Activated CD8-positive, alpha-beta memory T cell treated with anti-CD3 and anti-CD28 coated beads for 4 hours (primary cell): ENCODE results near the gene RACK1.

ENCODE experiments used
- DNase-seq, 2 donors: peaks; one replicate each; pipeline ENCODE4 v3.0.0-alpha.2; 2020; ENCODE audit warnings: low read depth in 2 of 2

Gene RACK1

DNA sequence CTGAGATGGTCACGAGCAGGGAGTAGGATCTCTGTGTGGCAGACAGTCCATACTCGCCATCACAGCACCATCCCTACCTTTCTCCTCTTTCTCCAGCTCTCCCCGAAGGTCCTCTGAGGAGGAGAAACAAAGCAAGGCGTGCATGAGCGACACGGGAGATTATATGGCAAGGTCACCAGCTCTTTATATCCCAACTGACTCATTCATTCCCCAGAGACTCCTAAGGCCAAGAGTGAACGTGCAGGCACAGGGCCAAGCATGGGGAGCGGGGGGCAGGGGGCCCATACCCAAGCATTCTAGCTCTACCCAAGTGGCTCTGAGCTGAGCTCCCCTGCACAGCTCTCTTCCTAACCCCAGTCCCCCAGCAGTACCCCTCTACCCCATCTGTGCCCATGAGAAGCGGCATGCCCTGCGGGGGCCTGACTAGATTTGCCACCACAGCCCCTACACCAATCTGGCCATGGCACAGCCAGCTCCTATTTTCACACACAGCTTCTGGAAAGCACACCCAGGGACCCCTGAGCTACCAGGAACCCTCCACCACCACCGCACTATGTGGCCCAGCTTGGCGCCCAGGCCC is 45.5 kb downstream of the RACK1 start:
- no peak for DNase-seq

GRCh38 chr5:181197326-181197951 is 46.3 kb downstream of the RACK1 start:
- DNase-seq, result no peak

GRCh38 chr5:181195249-181195761 is 48.4 kb downstream of the RACK1 start:
- no peak for DNase-seq

DNA sequence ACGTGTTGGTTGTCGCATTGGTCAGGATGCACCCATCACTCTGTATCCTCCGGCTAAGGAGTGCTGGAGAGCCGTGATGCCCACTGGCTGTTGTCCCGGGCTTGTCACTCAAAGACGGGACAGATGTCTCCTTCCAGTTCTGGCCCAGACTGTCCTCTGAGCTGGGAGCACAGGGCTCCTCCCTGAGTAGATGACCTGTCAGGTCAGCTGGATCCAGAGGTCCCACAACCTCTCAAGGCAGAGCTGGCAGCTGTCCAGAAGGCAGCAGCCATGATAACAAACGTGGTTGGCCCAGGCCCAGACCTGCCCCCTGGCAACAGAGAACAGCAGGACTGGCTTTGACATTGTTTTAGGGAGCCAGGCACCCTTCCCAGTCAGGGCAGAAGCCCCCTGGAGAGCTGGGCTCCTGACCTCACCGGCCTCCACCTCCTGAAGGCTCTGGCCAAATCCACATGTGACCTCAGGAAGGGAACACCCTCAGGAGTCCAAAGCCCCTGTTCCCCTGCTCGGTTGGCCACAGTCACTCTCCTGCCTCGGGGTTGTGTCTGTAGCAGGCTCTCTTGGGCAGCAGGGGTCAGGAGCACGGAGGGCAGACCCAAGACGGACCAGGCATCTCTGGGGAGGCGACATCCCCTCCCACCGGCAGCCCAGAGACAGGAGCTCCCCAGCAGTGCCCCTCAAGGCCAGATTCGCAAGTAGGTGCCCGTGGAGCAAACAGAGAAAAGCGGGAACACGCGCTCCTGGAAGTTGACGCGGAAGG is 49.0 kb downstream of the RACK1 start:
- DNase-seq, result no peak

- DNase-seq, result no peak
These were observed 50.0 kb downstream of the RACK1 start for GRCh38 chr5:181193656-181194055.

DNA sequence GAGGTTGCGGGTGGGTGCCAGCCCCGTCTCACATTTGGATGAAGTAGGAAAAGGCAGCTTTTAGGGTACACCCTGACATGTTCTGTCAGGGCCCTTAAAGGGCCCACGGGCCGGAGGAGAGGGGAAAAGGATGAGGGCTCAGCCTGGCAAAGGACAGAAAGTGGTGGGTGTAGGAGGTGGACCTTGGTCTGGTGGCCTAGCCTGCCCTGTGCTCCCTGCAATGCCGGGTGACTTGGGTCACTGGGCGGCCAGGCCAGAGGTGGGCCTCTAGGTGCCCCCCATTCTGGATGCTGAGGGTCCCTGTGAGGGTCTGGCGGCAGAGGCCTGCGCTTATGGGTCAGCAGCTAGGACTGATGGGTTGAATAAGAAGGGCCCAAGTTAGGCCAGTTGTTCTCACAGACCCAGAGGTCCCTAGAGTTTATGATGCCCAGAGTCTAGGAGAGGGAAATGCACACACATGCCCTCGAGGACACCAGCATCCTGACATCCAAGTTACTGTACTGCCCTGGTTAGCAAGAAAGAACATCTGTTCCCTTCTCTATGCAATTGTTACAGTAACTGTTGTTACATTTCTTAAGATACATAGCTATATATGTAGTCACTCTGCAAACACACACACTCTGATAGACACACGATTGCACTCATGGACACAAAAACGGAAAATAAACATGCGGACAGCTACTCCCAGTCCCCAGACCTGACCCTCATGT is 51.2 kb downstream of the RACK1 start:
- DNase-seq, result no peak

DNA sequence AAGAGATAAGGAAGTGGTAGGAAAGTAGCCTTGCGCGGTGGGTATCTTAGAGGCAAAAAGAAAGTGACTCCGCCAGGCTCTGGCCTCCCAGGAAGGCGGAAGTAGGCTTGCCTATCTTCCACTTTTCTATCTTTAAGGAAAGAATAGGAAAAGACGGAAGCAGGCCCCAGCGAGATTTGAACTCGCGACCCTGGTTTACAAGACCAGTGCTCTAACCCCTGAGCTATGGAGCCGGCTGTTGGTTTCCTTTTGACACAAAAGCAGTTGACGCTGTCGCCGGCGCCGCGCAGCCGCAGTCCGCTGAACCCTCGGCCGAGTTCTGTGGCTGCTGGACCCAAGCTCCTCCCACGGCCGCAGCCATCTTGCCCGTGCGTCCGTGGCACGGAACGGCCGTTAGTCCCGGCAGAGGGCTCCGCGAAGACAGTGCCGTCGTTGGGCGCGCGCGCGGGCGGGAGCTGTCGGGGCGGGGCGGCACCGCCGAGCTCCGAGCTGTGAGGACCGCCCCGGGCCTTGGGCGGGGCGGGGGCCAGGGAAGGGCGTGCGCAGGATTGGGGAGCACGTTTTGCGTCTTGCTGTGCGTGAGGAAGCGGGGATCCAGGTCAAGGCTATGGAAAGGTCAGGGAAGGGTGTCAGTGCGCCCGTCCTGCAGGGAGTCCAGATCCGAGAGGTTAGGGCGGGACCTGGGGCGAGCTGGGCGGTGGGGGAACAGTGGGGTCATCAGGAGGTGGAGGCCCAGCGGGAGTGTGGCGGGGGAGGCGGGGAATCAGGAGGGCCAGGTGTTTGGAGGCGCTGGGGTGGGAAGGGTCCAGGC is 52.0 kb downstream of the RACK1 start:
- peak; percentile 87 to 88 for DNase-seq

GRCh38 chr5:181190711-181191525 is 52.8 kb downstream of the RACK1 start:
- DNase-seq, result no peak

- no peak for DNase-seq
These were observed 53.6 kb downstream of the RACK1 start for GRCh38 chr5:181189962-181190710.

DNA sequence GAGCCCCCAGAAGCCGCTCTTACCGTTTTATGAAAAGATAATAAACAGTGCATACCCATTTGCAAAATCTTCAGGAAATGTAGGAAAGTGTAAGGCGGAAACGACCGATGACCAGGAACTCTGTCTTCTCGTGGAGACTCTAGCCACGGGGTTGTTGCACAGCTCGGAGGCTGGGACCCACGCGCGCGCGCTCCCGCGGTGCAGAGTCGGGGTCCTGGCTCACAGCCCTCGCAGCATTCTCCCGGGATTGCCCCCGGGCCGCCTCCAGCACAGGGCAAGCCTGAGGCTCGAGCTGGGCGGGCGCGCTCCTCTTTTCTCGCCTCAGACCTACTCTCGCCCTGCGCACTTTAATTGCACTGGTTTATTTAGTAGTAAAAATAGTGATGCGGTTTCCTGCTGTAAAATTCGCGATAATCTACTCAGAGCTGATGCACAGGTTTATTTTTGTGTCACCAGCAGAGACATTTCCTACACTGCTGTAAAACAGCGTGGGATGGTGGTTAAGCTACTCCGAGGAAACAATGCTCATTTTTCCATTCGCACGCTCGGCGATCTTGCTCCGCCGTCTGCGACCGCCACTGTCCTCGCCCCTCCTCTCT is 54.2 kb downstream of the RACK1 start:
- no peak for DNase-seq

GRCh38 chr5:181188700-181189362 is 54.9 kb downstream of the RACK1 start:
- DNase-seq, result peak; percentile 61 to 64

- DNase-seq, result no peak
These were observed 56.0 kb downstream of the RACK1 start for GRCh38 chr5:181187500-181188213.

DNA sequence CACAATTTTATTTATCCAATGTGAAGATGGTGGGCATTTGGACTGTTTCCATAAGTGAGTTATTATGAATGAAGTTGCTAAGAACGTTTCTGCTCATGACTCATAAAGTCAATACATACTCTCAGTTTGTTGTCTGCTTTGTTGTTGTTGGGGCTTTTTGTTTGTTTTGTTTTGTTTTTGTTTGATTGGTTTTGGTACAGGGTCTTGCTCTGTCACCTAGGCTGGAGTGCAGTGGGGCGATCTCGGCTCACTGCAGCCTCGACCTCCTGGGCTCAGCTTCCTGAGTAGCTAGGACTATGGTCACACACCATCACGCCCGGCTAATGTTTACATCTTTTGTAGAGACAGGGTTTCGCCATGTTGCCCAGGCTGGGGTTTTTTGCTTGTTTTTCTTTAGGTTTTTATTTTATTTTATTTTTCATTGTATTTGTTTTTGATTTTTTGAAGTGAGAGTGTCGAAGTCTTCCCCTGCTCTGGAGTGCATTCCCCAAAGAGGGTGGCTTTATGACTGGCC is 56.7 kb downstream of the RACK1 start:
- DNase-seq, result no peak
